ENCODE results near the gene UGT1A5. TPM values are rescaled to one million over a fixed set of nuclear protein-coding genes. Genes with fewer than 3 reads are reported as not detected.

UGT1A5 gene
- total RNA-seq, 1 experiment from 2014 or later = not detected

GRCh38 chr2:233779722-233780121, 67.0 kb downstream of the UGT1A5 start:
- DNase-seq (ENCODE audit: low read depth) = no peak

- no peak for DNase-seq (ENCODE audit: low read depth)
Measured at GRCh38 chr2:233780771-233781170, 68.1 kb downstream of the UGT1A5 start.

GRCh38 chr2:233789554-233789953, 76.8 kb downstream of the UGT1A5 start:
- no peak for DNase-seq (ENCODE audit: low read depth)

GRCh38 chr2:233791151-233791882, 78.6 kb downstream of the UGT1A5 start:
- no peak for DNase-seq (ENCODE audit: low read depth)

- DNase-seq (ENCODE audit: low read depth) = no peak
Measured at GRCh38 chr2:233791883-233792329, 79.2 kb downstream of the UGT1A5 start.

GRCh38 chr2:233792720-233793119, 80.0 kb downstream of the UGT1A5 start:
- DNase-seq (ENCODE audit: low read depth) = no peak

GRCh38 chr2:233793465-233794127, 80.9 kb downstream of the UGT1A5 start:
- DNase-seq (ENCODE audit: low read depth) = no peak

GRCh38 chr2:233794128-233794658, 81.5 kb downstream of the UGT1A5 start:
- DNase-seq (ENCODE audit: low read depth) = no peak

GRCh38 chr2:233795735-233796171, 83.0 kb downstream of the UGT1A5 start:
- DNase-seq (ENCODE audit: low read depth) = no peak

GRCh38 chr2:233796254-233796653, 83.5 kb downstream of the UGT1A5 start:
- DNase-seq (ENCODE audit: low read depth) = no peak

GRCh38 chr2:233798335-233799086, 85.8 kb downstream of the UGT1A5 start:
- DNase-seq (ENCODE audit: low read depth) = no peak

GRCh38 chr2:233799087-233799665, 86.5 kb downstream of the UGT1A5 start:
- no peak for DNase-seq (ENCODE audit: low read depth)

- no peak for DNase-seq (ENCODE audit: low read depth)
Measured at GRCh38 chr2:233799716-233800115, 87.0 kb downstream of the UGT1A5 start.

- no peak for DNase-seq (ENCODE audit: low read depth)
Measured at GRCh38 chr2:233800208-233800607, 87.5 kb downstream of the UGT1A5 start.

- no peak for DNase-seq (ENCODE audit: low read depth)
Measured at GRCh38 chr2:233801357-233802131, 88.8 kb downstream of the UGT1A5 start.

GRCh38 chr2:233802132-233802815, 89.6 kb downstream of the UGT1A5 start:
- DNase-seq (ENCODE audit: low read depth) = no peak

GRCh38 chr2:233803292-233803911, 90.7 kb downstream of the UGT1A5 start:
- DNase-seq (ENCODE audit: low read depth) = no peak

GRCh38 chr2:233803994-233804393, 91.3 kb downstream of the UGT1A5 start:
- no peak for DNase-seq (ENCODE audit: low read depth)

- DNase-seq (ENCODE audit: low read depth) = no peak
Measured at GRCh38 chr2:233807215-233807865, 94.6 kb downstream of the UGT1A5 start.
